ENCODE data around the gene SH3GL2.

GRCh38 chr9:17750269-17750668 lies 171.4 kb downstream of the SH3GL2 start:
- TF ChIP-seq CTCF (IDR thresholded peaks at IDR 0.05 in 8 of 11, conservative IDR thresholded peaks at IDR 0.05 in 3 of 11) (no peak), POLR2A (IDR thresholded peaks at IDR 0.05) (no peak), POLR2AphosphoS5 (IDR thresholded peaks at IDR 0.05) (no peak)
